Activated CD4-positive, alpha-beta T cell treated with anti-CD3 and anti-CD28 coated beads, Interleukin-2, amount 50 U/mL, for 48 hours (primary cell): ENCODE data around the gene SLC26A6.

ENCODE experiments used
- DNase-seq, 2 experiments: peaks; one replicate each; pipeline ENCODE4 v3.0.0-alpha.2; 2020

Gene SLC26A6

GRCh38 chr3:48661501-48662144 lies 26.4 kb upstream of the SLC26A6 start:
- DNase-seq: peak; percentile 75 to 77

DNA sequence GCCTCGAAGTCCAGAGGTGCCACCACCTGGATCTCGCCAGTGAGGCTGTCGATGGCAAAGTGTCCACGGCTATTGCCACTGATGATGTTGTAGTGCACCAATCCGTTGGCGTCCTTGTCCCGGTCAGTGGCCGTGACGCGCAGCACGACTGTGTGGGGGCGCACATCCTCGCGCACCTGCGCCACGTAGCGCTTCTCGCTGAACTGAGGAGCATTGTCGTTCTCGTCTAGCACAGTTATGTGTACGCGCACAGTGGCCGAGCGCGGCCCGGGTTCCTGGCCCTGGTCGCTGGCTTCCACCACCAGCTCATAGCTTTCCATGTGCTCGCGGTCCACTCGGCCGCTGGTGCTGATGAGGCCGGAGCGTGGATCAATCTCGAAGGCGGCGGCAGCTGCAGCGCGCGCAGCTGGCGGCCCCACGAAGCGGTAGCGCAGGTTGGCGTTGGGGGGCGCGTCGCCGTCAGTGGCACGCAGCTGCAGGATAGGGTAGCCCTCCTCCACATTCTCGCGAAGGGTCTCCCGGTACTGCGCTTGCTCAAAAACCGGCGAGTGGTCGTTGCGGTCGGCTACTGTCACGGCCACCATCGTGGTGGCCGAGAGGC lies 25.6 kb upstream of the SLC26A6 start:
- DNase-seq: no peak

DNA sequence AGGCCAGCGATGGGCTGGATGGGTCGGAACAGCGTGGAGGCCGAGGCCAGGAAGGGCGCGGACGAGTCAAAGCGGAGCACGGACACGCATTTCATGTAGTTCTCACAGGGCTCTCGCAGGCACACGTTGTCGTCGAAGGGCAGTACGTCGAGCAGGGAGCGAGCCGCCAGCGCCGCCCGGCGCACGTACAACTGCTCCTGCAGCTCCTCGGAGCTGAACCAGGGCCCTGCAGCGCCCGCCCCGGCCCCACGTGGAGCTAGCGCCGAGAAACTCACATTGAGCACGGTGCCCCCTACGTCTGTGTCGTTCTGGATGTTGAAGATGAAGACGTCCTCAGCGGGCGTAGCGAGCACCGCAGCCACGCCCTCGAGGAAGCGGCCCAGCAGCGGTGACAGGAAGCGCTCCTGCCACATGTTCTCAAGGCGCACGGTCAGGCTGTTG lies 21.6 kb upstream of the SLC26A6 start:
- DNase-seq: peak; percentile 23 to 35

DNA sequence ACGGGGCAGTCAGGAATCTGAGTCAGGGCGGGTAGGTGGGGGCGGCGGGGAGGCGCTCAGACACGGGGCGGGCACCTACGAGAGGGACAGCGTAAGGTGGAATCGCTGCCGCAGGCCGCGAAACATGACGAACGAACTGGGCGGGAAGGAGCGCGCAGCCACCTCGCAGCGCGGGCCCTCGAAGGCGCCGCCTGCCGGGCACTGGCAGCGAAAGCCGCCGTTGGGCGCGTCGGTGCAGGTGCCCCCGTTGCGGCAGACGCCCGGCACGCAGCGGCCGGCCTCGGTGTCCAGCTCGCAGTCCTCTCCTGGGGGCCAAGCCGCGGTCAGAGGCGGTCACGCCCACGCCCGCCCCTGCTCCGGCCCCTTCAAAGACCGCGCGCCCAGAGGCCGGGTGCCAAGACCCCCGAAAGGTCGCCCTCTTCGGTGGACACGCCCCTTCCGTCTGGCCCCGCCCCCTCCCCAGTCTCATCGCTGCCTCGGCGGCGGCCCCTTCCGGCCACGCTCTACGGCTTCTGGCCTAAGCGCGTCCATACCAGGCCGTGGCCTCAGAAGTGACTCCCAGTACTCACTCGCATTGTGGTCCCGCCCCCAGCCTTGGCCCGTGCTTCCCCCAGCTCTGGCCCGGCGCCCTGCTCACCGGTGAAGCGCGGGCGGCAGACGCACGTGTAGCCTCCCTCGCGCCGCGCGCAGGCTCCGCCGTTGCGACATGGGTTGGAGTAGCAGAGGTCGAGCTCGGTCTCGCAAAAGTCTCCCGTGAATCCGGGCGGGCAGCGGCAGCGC lies 21.0 kb upstream of the SLC26A6 start:
- DNase-seq: peak; percentile 87 to 88

- DNase-seq: peak; percentile 63 to 65
Measured at GRCh38 chr3:48655606-48656005, 20.3 kb upstream of the SLC26A6 start.

DNA sequence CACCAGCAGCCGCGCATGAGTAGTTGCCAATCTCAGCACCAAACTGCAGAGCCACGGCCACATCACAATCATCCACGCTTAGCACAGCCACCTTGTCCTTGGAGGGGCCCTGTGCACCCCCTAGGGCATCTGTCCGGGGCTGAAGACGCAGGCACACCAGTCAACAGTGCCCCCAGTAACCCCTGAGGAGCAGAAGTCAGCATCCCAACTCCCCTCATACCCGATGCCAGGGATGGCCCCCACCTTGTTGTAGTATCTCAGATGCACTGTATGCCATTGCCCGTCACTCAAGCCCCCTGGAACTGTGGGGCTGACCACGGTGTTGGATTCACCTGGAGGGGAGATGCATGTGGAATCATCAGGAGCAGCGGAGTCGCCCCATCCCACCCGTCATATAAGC lies 19.8 kb upstream of the SLC26A6 start:
- no peak for DNase-seq

DNA sequence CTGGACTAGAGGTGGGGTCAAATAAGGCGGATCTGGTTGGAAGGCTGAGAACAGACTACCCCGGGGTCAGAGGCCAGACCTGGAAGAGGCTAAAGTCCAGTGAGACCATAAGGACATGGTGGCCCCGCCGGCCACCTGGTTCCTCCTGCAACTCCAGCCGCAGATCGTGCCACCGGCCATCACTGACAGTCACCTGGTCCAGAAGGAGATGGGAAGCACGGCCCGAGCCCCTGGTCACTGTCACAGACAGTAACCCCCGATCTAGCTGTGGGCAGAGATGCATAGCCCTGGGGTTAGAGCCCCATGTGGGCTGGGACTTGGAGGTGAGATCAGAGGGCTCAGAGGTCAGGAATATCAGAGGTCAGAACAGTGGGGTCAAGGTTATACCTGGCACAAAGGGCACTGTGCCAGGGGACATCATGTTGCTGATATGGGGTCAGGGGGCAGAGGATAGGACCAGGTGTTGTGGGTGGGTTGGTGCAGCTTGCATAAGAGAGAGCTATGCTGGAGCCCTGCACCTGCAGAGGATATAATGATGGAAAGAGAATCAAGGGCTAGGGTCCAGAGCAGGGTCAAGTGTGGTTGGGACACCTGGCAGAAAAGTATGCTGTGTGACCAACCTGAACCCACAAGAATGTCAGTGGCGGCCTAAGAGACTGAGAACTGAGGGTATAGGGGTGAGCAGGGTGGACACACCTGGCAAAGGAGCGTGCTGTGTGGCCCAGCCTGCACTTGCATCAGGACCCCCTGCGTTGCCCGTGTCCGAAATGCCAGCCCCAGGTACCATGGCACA lies 17.9 kb upstream of the SLC26A6 start:
- no peak for DNase-seq

- DNase-seq: no peak
Measured at GRCh38 chr3:48651771-48652170, 16.5 kb upstream of the SLC26A6 start.

DNA sequence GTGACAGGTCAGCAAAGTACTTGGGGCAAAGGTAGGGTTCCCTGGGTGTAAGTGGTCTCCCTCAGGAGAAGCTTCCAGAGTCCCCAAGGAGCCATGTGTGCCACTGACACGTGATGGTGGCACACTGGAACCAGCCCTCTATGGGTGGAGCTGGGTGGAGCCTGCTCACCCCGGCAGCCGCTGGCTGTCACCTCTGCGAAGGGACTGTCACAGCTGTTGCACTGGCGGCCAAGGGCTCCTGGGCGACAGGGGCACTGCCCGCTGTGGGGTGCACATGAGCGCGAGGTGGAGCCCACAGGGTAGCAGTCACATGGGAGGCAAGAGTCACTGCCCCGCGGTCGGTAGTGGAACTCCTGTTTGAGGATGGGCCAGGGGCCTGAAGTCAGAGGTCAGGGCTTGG lies 15.5 kb upstream of the SLC26A6 start:
- DNase-seq: no peak

DNA sequence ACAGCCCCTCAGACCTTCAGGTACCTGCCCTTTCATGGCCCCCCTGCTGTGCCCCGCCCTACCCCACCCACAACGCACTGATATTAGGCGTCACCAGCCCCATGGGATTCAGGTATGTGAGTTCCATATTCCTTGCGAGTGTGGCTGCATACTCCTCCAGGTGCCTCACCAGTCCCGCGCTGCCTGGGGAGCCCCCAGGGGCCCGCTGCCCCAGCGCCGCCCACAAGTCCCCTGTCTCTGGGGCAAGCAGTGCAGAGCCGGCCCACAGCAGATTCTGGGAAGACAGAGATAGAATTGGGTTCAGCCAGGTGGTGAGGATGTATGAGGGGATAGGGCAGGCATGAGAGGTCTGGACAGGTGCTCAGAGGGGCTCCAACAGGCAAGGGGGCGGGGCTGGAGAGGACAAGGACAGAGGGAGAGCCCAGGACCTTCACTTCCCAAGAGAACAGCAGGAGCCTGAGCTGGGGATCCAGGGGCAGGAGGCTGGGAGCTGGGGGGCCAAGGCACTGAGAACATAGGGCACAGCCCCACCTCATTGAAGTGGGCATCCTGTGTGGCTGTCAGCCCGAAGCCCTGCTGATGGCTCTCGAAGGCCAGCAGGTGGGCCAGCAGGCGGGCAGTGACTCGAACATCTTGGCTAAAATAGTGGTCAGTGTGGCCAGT lies 13.1 kb upstream of the SLC26A6 start:
- DNase-seq: no peak

- DNase-seq: no peak
Measured at GRCh38 chr3:48647714-48648113, 12.5 kb upstream of the SLC26A6 start.

DNA sequence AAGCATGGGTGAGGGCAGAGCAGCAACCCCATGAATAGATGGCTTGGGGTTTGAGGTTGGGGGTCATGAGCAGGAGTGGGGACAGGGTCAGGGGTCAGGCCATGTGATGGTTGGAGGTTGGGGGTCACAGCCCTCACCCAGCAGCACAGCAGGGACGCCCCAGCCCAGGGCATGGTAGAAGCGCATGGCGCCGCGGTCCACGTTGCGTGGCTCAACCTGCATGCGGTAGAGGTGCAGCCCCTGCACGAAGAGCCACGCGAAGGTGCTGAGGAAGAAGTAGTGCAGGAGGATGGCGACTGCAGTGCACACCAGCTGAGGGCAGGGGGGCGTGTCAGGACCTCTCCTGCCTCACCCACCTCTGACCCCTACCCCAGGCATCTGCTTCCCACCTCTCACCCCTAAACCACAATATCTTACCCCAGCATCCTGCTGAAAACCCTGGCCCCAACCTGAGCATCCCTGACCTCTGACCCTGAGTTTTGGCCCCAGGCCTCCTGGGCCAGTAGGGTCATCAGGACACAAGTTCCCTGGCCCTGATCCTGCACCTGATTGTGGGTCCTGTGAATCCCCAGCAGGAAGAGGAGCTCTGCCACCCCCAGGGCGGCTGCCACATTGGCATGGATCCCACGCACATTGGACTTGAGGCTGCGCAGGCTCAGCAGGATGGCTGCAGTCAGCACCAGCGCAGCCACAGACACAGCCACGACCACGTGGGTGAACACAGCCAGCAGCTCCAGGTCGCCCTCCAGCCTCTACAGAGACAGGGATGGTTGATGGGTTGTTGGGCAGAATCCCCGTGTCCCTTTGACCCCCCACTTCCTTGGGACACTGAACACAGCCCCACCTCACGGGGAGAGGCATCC lies 9.9 kb upstream of the SLC26A6 start:
- no peak for DNase-seq

GRCh38 chr3:48642605-48643004 lies 7.3 kb upstream of the SLC26A6 start:
- DNase-seq: no peak

GRCh38 chr3:48641396-48641795 lies 6.1 kb upstream of the SLC26A6 start:
- no peak for DNase-seq

- no peak for DNase-seq
Measured at GRCh38 chr3:48639944-48640606, 4.8 kb upstream of the SLC26A6 start.

- no peak for DNase-seq
Measured at GRCh38 chr3:48637305-48637704, 2.0 kb upstream of the SLC26A6 start.

DNA sequence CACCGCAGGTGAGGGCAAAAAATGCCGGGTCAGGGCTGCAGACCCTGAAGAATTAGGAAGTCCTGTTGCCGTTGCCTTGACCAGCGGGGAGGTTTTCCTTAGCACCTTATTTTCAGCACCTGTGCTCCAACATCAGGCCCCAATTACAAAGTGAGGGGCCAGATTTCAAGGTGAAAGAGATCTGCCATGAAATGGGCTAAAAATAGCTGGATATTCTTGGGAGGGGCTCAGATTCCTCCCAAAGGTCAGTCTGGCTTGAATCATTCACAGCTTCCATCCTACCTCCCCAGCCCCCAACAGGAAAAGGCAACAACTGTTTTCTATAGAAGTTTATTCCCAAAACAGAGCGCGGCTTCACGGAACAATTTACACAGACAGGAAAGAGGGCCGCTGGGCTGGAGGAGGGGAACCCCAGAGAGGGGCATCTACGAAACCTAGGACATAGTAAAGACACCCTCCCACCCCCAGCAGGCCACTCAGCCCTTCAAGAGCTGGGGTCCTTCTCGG lies 941 bp upstream of the SLC26A6 start:
- DNase-seq: no peak

DNA sequence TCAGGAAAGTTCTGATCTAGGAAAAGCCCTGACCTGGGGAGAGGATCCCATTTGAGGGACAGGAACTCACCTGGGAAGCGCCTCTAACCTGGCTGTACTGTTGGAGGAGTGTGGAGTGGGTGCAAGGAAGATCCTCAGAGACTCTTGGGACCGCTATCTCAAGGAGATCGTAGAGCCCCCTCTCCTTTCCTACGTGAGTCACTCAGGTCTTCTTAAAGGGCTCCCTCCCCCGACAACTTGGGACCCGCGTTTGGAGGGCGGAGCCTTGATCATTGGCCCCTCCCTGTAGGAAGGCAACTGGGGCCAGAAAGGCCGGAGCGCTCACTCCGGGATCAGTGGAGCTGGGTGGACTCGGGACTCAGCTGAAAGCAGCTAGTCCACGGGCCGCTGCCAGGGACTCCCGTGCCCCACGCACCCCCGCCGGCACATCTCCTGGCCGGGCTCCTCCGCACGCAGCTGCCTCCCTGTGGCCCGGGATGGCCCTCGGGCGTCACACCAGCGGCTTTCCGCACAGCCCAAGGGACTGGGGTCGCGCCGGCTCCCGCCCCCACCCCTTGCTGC lies 520 bp downstream of the SLC26A6 start:
- DNase-seq: peak; percentile 68 to 73

GRCh38 chr3:48633743-48634142 lies 1.5 kb downstream of the SLC26A6 start:
- DNase-seq: no peak

DNA sequence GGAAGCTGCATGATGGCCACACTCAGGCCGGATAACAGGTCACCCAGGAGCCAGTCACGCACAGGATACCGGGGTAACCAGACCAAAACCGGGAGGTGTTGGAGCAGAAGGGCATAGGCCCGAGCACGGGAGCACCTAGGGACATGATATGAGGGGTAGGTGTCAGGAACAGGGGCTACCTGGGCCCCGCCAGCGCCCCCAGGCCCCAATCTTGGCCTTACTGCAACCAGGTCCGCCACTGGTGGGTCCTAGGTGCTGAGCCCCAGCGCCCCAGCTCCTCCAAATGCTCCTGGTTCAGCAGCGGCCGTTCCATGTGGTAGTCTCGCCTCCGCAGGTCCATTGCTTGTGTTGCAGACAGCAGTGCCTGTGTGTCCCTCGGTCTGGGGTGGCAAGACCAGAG lies 2.0 kb downstream of the SLC26A6 start:
- no peak for DNase-seq
